NCI-H128 (cell line): ENCODE measurements around the gene APOL1.
"Not testable (repeated sequence)": the region's sequence is repeated elsewhere in the genome, so short reads cannot be mapped to it uniquely, and the experiment has no call there.

Experiments used
- DNase-seq: peaks from one replicate; lab custom pipeline; 2025; ENCODE audit not compliant: unreplicated experiment; lab: John Stamatoyannopoulos, UW

APOL1 gene

GRCh38 chr22:36252754-36253522, at the start of gene APOL1:
TSS of gene APOL1 (plus strand) at chr22:36253133. CDS start at chr22:36254956, 1,823 bp downstream.
- DNase-seq: no peak

GRCh38 chr22:36203441-36203840, 49.5 kb upstream of the APOL1 start:
- not testable (repeated sequence) for DNase-seq

- DNase-seq: no peak
These were observed 48.8 kb upstream of the APOL1 start for GRCh38 chr22:36204001-36204631.

- no peak for DNase-seq
These were observed 48.3 kb upstream of the APOL1 start for GRCh38 chr22:36204632-36205015.

GRCh38 chr22:36205573-36205972, 47.4 kb upstream of the APOL1 start:
- DNase-seq: not testable (repeated sequence)

GRCh38 chr22:36206255-36206654, 46.7 kb upstream of the APOL1 start:
- DNase-seq: no peak

- no peak for DNase-seq
These were observed 44.7 kb upstream of the APOL1 start for GRCh38 chr22:36208162-36208765.

GRCh38 chr22:36208914-36209313, 44.0 kb upstream of the APOL1 start:
- no peak for DNase-seq

GRCh38 chr22:36209488-36209908, 43.4 kb upstream of the APOL1 start:
- not testable (repeated sequence) for DNase-seq

GRCh38 chr22:36210224-36210623, 42.7 kb upstream of the APOL1 start:
- DNase-seq: no peak

GRCh38 chr22:36211237-36211861, 41.6 kb upstream of the APOL1 start:
- DNase-seq: no peak

- no peak for DNase-seq
These were observed 40.0 kb upstream of the APOL1 start for GRCh38 chr22:36212901-36213300.

GRCh38 chr22:36213586-36213985, 39.3 kb upstream of the APOL1 start:
- DNase-seq: no peak

- no peak for DNase-seq
These were observed 37.0 kb upstream of the APOL1 start for GRCh38 chr22:36215981-36216380.

GRCh38 chr22:36218648-36219193, 34.2 kb upstream of the APOL1 start:
- no peak for DNase-seq

GRCh38 chr22:36220451-36220921, 32.4 kb upstream of the APOL1 start:
- no peak for DNase-seq

- DNase-seq: no peak
These were observed 30.9 kb upstream of the APOL1 start for GRCh38 chr22:36221799-36222751.

GRCh38 chr22:36222887-36223450, 30.0 kb upstream of the APOL1 start:
- DNase-seq: no peak

GRCh38 chr22:36223504-36223903, 29.4 kb upstream of the APOL1 start:
- DNase-seq: no peak

GRCh38 chr22:36224245-36224644, 28.7 kb upstream of the APOL1 start:
- no peak for DNase-seq
